AG04450 (cell line): Measurements from ENCODE around the gene SHISA7. TPM values are rescaled to one million over a fixed set of nuclear protein-coding genes. Genes with fewer than 3 reads are reported as not detected.
A peak's percentile ranks its signal among the peaks of the same experiment; 100 is the strongest.

ENCODE experiments used
- CTCF ChIA-PET: fragments of 300-600, 350-600 bp; formaldehyde crosslinking; extraction: SDS; loops from one replicate; lab custom pipeline; 2022; ENCODE audit warnings: antibody characterized with exemption, inconsistent platforms; lab: Charles Lee
- POLR2A ChIA-PET: fragments of 350-600 bp; formaldehyde crosslinking; extraction: SDS; loops from one replicate; lab custom pipeline; 2021; ENCODE audit warnings: antibody characterized with exemption, inconsistent platforms; lab: Yijun Ruan, JAX
- DNase-seq: peaks from one replicate; pipeline ENCODE4 v3.0.0-alpha.2; 2011; ENCODE audit warnings: low read depth, low spot score
- H3K27ac ChIP-seq: one replicate; pipeline ENCODE4 v1.5.1; 2012; ENCODE audit warnings: low read depth, low read length, control low read depth
- H3K27me3 ChIP-seq: one replicate; pipeline ENCODE4 v1.6.0; 2012; ENCODE audit warnings: low read length; ENCODE audit not compliant: control insufficient read depth, insufficient read depth
- H3K4me3 ChIP-seq: 2 replicates; pipeline ENCODE4 v1.5.1; 2011; ENCODE audit warnings: mild to moderate bottlenecking, low read depth, low read length, control low read depth
- H3K9me3 ChIP-seq: 2 replicates; pipeline ENCODE4 v1.5.1; 2012; ENCODE audit warnings: low read length; ENCODE audit not compliant: control insufficient read depth, insufficient read depth
- CTCF ChIP-seq: IDR thresholded peaks from 2 replicates; pipeline ENCODE4 v1.5.1; 2011; ENCODE audit warnings: low read depth, low read length, control low read depth, inconsistent platforms
- polyA plus RNA-seq: library from polyadenylated mRNA; depleted of rRNA; stranded (reverse); fragments of >200 nt; gene quantifications from 2 replicates; pipeline ENCODE4 v1.2.3, GENCODE V29; 2011

The SHISA7 gene
- polyA plus RNA-seq, 1 experiment = not detected

- no peak for DNase-seq
- ChIA-PET POLR2A (no interaction called here), CTCF (interaction anchor here (0.7 to 2.3 kb wide), 5 partner anchors 13 to 163 kb away, joined by 3 to 11 read pairs (median 6); no protein-coding TSS in a partner anchor)
- peak; percentile 77 for TF ChIP-seq CTCF
- H3K27ac ChIP-seq = no peak overlapping the region
- H3K27me3 ChIP-seq = peaks cover 20% of the 10 kb centered on the region
- H3K9me3 ChIP-seq = no peaks in the 10 kb centered on the region; the same call in 1 of the 2 replicates
- no peak overlapping the region for H3K4me3 ChIP-seq
Observed at GRCh38 chr19:55454787-55455243, 11.7 kb upstream of the SHISA7 start.

GRCh38 chr19:55453511-55454260 is 10.6 kb upstream of the SHISA7 start:
- Histone ChIP-seq H3K27me3 (peaks cover 27% of the 10 kb centered on the region), H3K4me3 (no peak overlapping the region), H3K27ac (no peak overlapping the region), H3K9me3 (peaks cover 7% of the 10 kb centered on the region; the same call in 1 of the 2 replicates)
- DNase-seq = no peak
- CTCF ChIA-PET = interaction anchor here (0.5 to 2.3 kb wide), 9 partner anchors 14 to 313 kb away, joined by 3 to 13 read pairs (median 6); no protein-coding TSS in a partner anchor
- POLR2A ChIA-PET = interaction anchor here (0.6 to 1.0 kb wide), 5 partner anchors 31 to 114 kb away, joined by 3 to 8 read pairs (median 4); partner anchors contain the start of genes NAT14 and UBE2S
- no peak for TF ChIP-seq CTCF

GRCh38 chr19:55452749-55453346 is 9.7 kb upstream of the SHISA7 start:
- no peak overlapping the region; the same call in 1 of the 2 replicates for H3K4me3 ChIP-seq
- CTCF ChIA-PET = interaction anchor here (0.6 to 2.3 kb wide), 6 partner anchors 15 to 312 kb away, joined by 3 to 13 read pairs (median 6); no protein-coding TSS in a partner anchor
- no peak for TF ChIP-seq CTCF
- H3K9me3 ChIP-seq = peaks cover 7% of the 10 kb centered on the region; the same call in 1 of the 2 replicates
- H3K27me3 ChIP-seq = peaks cover 28% of the 10 kb centered on the region
- H3K27ac ChIP-seq = no peak overlapping the region
- peak; percentile 27 for DNase-seq
- POLR2A ChIA-PET = interaction anchor here (0.6 to 1.0 kb wide), 4 partner anchors 32 to 114 kb away, joined by 3 to 8 read pairs (median 4); partner anchors contain the start of genes NAT14 and UBE2S

- Histone ChIP-seq H3K9me3 (peaks cover 7% of the 10 kb centered on the region; the same call in 1 of the 2 replicates), H3K27me3 (peaks cover 33% of the 10 kb centered on the region), H3K27ac (no peak overlapping the region), H3K4me3 (peak overlapping the region; percentile 25)
- no peak for TF ChIP-seq CTCF
- ChIA-PET CTCF (interaction anchor here (2.1 to 2.3 kb wide), 2 partner anchors 15 to 311 kb away, joined by 6 to 13 read pairs; no protein-coding TSS in a partner anchor), POLR2A (interaction anchor here (1.0 kb wide), 1 partner anchor 45 kb away, joined by 8 read pairs; the partner anchor contains the start of gene UBE2S)
- no peak for DNase-seq
Observed at GRCh38 chr19:55451965-55452748, 9.1 kb upstream of the SHISA7 start.
